ENCODE data around the gene PDE4A. TPM values are rescaled to one million over a fixed set of nuclear protein-coding genes. Genes with fewer than 3 reads are reported as not detected.

PDE4A gene
- total and polyA plus RNA-seq, 2 of the 13 experiments (the other 11 are each of a cell fraction or from before 2014, with no cell fraction given), result 1.1 to 4.1 TPM

DNA sequence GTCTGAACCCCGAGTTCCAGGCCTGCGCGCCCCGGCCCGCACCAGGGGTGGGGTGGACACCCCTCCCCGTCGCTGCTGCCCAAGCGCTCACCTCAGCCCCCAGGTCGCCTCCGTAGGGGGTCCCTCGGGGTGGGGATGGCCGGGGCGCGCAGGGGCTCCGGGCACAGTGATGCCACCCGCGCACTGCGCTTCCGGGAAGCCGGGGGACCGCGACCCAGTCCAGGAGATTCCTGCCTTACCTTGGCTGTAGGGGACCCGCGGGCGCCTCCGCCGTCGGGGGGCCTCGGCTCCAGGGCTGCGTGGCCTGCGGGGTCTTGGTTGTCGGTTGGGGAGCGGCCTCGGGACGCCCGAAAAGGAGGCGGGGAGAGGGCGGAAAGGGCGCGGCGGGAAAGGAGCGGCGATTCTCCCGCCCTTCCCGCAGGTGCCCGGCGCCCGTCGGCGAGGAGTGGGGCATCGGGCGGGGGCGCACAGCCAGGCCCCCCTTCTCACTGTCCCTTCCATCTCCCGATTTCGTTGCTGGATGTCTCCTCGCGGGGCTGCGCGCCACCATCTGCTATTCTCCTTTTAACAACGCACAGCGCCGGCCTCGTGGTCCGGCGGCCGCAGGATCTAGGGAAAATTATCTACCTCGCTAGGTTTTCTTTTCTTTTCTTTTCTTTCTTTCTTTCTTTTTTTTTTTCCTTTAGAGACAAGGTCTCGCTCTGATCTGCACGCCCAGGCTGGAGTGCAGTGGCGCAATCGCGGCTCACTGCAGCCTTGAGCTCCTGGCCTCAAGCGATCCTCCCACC is 82.9 kb downstream of the PDE4A start, which contains the start of gene KEAP1 (continued):
- no peak for TF ChIP-seq TRIM24 (CRISPR knock-in tag; IDR thresholded peaks at IDR 0.05)
- no peak for TF ChIP-seq NR2F2 (IDR thresholded peaks at IDR 0.05; ENCODE audit: borderline replicate concordance, low read depth)
- TF ChIP-seq, protein P1, sequence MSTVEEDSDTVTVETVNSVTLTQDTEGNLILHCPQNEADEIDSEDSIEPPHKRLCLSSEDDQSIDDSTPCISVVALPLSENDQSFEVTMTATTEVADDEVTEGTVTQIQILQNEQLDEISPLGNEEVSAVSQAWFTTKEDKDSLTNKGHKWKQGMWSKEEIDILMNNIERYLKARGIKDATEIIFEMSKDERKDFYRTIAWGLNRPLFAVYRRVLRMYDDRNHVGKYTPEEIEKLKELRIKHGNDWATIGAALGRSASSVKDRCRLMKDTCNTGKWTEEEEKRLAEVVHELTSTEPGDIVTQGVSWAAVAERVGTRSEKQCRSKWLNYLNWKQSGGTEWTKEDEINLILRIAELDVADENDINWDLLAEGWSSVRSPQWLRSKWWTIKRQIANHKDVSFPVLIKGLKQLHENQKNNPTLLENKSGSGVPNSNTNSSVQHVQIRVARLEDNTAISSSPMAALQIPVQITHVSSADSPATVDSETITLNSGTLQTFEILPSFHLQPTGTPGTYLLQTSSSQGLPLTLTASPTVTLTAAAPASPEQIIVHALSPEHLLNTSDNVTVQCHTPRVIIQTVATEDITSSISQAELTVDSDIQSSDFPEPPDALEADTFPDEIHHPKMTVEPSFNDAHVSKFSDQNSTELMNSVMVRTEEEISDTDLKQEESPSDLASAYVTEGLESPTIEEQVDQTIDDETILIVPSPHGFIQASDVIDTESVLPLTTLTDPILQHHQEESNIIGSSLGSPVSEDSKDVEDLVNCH (CRISPR knock-in tag; IDR thresholded peaks at IDR 0.05), result no peak
- no peak; the same call in 1 of the 2 replicates for TF ChIP-seq JDP2 (CRISPR knock-in tag; IDR thresholded peaks at IDR 0.05; ENCODE audit: borderline replicate concordance)
- peak; percentile 56; the same call in 1 of the 2 replicates for TF ChIP-seq HNRNPL (IDR thresholded peaks at IDR 0.05; ENCODE audit: low read depth, low read length)
- TF ChIP-seq MIER3 (CRISPR knock-in tag; IDR thresholded peaks at IDR 0.05; ENCODE audit: borderline replicate concordance), result no peak
- TF ChIP-seq PHB2 (IDR thresholded peaks at IDR 0.05; ENCODE audit: partially characterized antibody), result no peak
- 0 out of 2 replicates have a peak, but pooled peaks have one; percentile 48 for TF ChIP-seq ZNF3 (CRISPR knock-in tag; IDR thresholded peaks at IDR 0.05)
- TF ChIP-seq ZNF383 (CRISPR knock-in tag; IDR thresholded peaks at IDR 0.05; ENCODE audit: borderline replicate concordance), result no peak
- TF ChIP-seq, protein P2, sequence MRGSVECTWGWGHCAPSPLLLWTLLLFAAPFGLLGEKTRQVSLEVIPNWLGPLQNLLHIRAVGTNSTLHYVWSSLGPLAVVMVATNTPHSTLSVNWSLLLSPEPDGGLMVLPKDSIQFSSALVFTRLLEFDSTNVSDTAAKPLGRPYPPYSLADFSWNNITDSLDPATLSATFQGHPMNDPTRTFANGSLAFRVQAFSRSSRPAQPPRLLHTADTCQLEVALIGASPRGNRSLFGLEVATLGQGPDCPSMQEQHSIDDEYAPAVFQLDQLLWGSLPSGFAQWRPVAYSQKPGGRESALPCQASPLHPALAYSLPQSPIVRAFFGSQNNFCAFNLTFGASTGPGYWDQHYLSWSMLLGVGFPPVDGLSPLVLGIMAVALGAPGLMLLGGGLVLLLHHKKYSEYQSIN (CRISPR knock-in tag; IDR thresholded peaks at IDR 0.05; ENCODE audit: borderline replicate concordance), result no peak
- TF ChIP-seq, protein P3, sequence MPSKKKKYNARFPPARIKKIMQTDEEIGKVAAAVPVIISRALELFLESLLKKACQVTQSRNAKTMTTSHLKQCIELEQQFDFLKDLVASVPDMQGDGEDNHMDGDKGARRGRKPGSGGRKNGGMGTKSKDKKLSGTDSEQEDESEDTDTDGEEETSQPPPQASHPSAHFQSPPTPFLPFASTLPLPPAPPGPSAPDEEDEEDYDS (CRISPR knock-in tag; IDR thresholded peaks at IDR 0.05), result no peak
- no peak for TF ChIP-seq GABPA (IDR thresholded peaks at IDR 0.05; ENCODE audit: low read depth, low read length)
- no peak for TF ChIP-seq GABPA (CRISPR knock-in tag; IDR thresholded peaks at IDR 0.05; ENCODE audit: low read depth)
- peak; percentile 81; the same call in 1 of the 2 replicates for TF ChIP-seq ZBTB8A (CRISPR knock-in tag; IDR thresholded peaks at IDR 0.05; ENCODE audit: borderline replicate concordance, low read depth)
- TF ChIP-seq ZNF326 (CRISPR knock-in tag; IDR thresholded peaks at IDR 0.05; ENCODE audit: borderline replicate concordance), result no peak
- TF ChIP-seq EZH2 (conservative IDR thresholded peaks at IDR 0.05; ENCODE audit: low read depth, low read length), result no peak
- TF ChIP-seq, protein P4, sequence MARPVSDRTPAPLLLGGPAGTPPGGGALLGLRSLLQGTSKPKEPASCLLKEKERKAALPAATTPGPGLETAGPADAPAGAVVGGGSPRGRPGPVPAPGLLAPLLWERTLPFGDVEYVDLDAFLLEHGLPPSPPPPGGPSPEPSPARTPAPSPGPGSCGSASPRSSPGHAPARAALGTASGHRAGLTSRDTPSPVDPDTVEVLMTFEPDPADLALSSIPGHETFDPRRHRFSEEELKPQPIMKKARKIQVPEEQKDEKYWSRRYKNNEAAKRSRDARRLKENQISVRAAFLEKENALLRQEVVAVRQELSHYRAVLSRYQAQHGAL (CRISPR knock-in tag; IDR thresholded peaks at IDR 0.05; ENCODE audit: not compliant biosample characterization), result no peak
- TF ChIP-seq ARNT (IDR thresholded peaks at IDR 0.05), result no peak
- TF ChIP-seq ZNF530 (CRISPR knock-in tag; IDR thresholded peaks at IDR 0.05; ENCODE audit: low read depth), result no peak
- peak; percentile 18; the same call in 1 of the 2 replicates for TF ChIP-seq RXRA (CRISPR knock-in tag; IDR thresholded peaks at IDR 0.05)
- 0 out of 2 replicates have a peak, but pooled peaks have one; percentile 8 for TF ChIP-seq GFI1 (CRISPR knock-in tag; IDR thresholded peaks at IDR 0.05; ENCODE audit: borderline replicate concordance)
- 0 out of 2 replicates have a peak, but pooled peaks have one; percentile 62 for TF ChIP-seq GLI4 (CRISPR knock-in tag; IDR thresholded peaks at IDR 0.05; ENCODE audit: borderline replicate concordance)
- TF ChIP-seq ASH2L (IDR thresholded peaks at IDR 0.05; ENCODE audit: insufficient read length, low read depth, low read length), result no peak
- no peak; the same call in 1 of the 2 replicates for TF ChIP-seq ZFAT (CRISPR knock-in tag; conservative IDR thresholded peaks at IDR 0.05)
